Right kidney (tissue), 1 donor: ENCODE results near the gene CFAP46.
"Not testable (repeated sequence)": the region's sequence is repeated elsewhere in the genome, so short reads cannot be mapped to it uniquely, and the experiment has no call there.

Experiments
- DNase-seq: peaks from one replicate; pipeline ENCODE4 v3.0.0-alpha.2; 2016

Gene CFAP46

DNA sequence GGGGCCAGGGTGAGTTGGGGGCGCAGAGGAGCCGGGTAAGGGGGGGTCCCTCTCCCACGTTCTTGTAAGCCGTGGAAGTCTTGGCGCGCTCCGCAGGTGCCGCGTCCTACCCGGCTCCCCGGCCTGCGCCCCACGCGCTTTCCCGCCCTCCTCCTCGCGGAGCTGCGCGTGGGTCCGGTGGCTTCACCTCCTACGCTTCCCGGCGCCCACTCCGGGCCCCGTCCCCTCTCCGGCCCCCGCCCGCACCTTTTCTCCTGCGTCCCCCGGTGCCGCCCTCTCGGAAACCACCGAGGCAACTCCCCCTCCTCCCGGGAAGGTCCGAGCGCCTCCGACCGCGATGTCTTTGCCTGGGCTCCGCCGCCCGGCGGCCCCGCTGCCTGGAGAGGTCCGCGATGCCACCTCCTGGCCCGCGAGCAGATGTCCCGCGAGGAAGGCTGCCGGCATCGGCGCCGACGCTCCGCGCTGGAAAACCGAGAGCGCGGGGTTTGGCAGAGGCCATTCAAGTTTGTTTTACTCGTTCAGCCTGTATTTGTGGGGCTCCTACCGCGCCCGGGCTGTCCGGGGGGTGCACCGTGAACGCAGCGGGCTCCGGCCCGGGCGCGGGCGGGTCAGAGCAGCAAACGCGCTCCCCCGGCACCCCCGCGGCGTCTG, 154.1 kb downstream of the CFAP46 start:
- peak; percentile 57 for DNase-seq

GRCh38 chr10:132787495-132788179, 154.7 kb downstream of the CFAP46 start:
- no peak for DNase-seq

DNA sequence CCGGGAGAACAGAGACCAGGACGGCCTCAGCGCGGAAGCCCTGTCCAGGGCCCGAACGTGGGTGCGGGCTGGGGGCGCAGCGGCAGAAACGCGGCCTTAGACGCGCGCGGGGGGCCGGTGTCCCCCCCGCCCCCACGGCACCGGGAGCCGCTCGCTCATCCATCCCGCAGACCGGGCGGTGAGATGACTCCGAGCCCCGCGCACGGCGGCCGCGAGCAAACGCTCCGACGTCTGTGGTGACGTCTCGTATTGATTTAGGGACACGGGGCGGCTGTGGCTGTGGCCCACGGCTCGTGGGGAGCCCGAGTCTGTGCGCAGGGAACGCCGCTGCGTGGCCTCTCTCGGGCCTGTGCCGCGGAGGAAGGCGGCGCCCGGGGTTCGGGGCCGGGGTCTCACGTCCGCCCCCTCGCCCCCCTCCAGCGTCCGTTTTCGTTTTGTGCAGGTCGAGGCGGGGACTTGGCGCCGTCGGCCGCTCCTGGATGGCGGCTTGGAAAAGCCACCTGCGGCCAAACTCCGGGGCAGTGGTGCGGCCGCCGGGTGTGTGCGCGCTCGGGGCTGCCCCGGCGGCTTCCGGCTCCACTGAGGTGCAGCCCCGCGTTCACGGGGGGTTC, 155.4 kb downstream of the CFAP46 start:
- peak; percentile 68 for DNase-seq

DNA sequence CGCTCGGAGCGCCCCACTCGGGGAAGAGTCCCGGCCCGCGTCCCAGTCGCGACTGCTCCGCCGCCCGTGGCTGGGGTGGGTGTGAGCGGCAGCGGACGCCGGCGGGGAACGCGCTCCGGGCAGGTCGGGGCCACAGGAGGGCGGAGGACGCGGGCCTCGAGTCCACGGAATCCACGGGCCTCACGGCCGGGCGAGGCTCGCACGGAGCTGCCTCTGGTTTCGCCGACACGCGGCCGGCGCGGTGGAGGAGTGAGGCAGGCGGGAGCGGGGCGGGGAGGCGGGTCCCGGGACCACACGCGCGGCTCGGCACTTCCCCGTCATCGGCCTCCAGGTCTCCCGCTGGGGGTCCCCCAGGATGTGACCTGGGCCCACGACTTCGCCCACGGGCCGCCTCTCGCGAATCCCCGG, 155.9 kb downstream of the CFAP46 start:
- peak; percentile 51 for DNase-seq

- DNase-seq: no peak
These were observed 156.5 kb downstream of the CFAP46 start, which contains the start of gene NKX6-2 for GRCh38 chr10:132785723-132786475. Gene NKX6-2 (minus strand): TSS chr10:132786147. CDS start chr10:132785948, 199 bp downstream.

DNA sequence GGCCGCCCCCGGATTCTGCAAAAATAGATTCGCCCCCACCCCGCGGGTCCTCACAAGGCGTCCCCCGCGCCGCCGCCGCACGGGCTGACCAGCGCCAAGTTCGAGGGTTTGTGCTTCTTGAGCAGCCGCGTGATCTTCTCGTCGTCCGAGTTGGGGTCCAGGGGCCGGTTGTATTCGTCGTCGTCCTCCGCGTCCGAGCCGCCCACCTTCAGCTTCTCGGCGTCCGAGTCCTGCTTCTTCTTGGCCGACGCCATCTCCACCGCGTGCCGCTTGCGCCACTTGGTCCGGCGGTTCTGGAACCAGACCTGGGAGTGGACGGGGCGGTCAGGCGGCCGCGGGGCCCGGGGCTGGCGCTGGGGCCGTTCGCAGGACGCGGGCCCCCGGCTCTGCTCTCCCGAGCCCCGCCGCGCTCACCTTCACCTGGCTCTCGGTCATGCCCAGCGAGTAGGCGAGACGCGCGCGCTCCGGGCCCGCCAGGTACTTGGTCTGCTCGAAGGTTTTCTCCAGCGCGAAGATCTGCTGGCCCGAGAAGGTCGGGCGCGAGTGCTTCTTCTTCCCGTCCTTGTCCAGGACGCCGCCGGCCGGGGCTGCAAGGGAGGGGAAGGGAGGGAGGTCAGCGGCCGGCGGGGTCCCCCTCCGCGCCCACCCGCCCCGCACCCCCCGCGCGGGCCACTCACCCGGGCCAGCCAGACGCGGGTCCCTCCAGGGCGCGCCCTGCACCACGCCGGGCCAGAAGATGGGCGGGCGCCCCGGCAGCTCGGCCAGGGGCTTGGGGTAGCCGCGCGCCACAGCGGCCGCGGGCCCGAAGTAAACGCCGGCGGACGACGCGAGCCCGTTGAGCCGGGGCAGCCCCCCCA, 157.3 kb downstream of the CFAP46 start:
- no peak for DNase-seq

DNA sequence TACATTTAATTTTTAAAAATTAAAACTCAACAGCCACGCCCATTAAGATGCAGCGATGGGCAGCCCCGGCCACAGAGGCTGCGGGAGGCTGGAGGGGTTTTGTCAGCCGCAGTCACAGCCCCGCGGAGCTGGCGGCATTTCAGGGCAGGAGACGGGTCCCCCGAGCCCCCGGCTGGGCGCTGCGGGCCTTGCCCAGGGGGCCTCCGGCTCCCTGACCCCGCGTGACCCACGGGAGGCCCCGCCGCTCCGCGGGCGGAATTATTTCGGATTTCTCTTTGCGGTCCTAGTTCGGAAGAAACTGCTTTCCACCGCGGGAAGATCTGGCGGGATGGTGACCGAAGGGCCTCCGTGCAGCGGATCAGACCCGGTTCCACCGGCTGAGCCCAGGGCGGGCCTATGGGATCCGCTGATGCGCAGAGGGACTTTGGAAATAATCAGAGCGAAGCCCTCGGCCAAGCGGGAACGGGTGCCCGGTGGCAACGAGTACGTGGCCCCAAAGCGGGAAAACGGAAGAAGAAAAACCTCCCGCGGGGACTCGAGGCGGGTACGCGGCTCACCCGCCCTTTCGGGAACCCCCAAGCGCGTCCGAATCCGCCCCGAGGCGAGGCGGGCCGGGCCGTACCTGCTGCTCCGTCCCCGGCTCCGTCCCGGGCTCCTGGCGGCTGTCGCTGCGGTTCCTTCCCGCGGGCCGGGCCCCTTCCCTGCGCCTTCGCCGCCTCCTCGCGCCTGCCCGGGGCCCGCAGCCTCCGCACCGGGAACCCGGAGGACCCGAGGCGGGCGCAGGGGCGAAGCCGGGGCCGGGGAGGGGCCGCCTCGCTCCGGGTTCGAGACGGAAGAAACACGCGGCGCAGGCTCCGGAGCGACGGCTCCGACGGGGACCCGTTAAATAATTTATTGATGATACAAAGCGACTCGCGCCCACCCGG, 158.2 kb downstream of the CFAP46 start:
- DNase-seq: peak; percentile 71

DNA sequence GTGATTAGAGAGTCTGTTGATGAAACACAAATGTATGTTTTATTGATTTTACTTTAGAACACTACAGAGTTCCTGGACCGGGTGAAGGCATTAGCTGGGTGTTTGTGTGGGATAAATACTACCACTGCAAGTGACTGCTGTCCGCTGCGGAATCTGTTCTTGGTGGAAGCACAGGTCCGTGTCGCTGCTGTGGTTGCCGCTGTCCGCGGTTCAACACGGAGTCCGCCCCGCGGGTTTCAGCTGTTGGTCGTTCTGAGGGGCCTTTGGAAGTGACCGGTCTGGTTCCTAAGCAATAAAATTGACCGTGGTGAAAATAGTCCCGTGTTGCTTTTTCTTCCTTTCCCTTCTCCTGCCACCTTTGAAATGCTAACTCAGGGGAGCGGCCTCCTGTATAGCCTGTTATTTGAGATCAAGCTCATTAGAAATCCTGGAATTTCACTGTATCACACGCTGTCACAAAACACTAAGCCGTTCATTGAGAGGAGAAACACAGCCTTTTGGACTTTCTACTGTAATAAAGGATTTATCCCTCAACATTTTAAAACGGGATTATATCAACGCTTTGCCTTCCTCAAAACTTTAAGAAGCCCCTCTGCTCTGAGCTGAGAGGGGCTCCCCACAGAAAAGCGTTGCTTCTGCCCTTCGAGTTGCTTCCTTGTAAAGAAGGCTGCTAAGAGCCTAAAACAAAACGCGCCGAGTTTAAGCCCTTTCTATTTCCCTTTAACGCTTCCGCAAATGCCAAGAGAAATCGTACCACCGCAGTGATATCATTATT, 159.0 kb downstream of the CFAP46 start:
- peak; percentile 62 for DNase-seq

DNA sequence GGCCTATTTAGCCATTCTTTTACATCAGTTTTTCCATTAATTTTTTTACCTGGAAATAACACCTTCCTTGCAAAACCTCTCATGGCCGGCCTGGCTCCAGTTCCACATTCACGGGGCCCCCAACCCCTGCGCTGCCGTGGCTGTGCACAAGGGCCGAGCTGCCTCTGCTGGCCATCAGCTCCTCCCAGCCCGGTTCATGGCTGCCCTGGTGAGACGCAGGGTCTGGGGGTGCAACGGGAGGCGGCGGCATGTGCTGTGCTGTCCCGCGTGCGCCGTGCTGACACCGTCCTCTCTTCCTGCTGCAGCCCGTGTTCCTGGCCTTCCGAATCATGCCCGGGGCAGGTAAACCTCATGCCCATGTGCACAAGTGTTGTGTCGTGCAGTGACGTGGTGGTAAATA, 160.8 kb downstream of the CFAP46 start:
- DNase-seq: no peak

DNA sequence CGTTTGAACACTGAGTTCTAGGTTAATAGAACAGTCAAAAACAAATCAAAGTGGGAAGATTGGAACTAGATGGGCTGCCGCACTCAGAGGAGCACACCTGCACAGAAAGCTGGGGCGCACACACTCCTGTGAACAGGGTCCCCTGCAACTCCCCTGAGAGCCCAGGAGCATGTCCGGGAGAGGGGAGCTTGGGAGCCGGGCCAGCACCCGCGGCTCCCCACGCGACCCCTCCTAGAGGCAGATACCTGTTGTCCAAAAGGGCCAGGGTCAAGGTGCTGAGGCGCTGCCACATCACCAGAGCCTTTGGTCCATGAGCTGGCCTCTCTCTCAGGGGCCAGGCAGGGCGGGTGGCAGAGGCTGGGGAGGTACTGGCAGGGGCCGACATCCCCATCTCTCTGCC, 162.0 kb downstream of the CFAP46 start:
- no peak for DNase-seq

DNA sequence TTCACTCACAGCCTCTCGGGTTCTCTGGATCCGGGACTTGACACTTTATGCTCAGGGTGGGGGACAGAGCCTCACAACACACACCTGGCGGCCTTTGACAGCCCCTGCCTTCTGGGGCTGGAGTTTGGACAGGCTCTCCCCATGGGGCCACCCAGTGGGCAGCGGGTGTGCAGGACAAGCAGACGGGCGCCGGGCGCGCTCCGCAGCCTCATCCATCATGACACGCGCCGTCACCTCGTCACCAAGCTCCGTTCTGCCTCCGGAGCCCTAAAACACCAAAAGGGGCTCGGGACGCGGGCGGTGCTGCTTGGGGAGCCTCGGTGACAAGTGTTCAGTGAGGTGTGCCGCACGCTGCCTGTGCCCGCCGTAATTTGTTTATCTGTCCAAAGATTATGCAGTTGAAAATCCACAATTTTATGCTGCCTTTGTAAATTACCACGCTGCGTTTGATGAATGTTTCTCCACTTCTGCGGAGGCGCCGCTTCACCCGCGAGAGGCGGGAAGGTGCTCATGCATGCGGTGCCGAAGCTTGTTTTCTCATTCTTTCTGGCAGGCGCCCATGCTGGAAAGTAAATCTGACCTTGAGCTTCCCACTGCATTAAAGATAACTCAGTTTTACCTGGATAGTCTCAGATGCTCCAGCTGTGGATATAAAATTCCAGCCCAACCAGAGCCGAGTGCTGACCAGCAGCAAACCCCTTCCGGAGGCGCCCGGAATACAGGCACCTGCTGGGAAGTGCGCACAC, 162.6 kb downstream of the CFAP46 start:
- peak; percentile 52 for DNase-seq

GRCh38 chr10:132777441-132777840, 164.9 kb downstream of the CFAP46 start:
- no peak for DNase-seq

- DNase-seq: no peak
These were observed 165.5 kb downstream of the CFAP46 start for GRCh38 chr10:132776821-132777220.

GRCh38 chr10:132776186-132776585, 166.2 kb downstream of the CFAP46 start:
- no peak for DNase-seq

DNA sequence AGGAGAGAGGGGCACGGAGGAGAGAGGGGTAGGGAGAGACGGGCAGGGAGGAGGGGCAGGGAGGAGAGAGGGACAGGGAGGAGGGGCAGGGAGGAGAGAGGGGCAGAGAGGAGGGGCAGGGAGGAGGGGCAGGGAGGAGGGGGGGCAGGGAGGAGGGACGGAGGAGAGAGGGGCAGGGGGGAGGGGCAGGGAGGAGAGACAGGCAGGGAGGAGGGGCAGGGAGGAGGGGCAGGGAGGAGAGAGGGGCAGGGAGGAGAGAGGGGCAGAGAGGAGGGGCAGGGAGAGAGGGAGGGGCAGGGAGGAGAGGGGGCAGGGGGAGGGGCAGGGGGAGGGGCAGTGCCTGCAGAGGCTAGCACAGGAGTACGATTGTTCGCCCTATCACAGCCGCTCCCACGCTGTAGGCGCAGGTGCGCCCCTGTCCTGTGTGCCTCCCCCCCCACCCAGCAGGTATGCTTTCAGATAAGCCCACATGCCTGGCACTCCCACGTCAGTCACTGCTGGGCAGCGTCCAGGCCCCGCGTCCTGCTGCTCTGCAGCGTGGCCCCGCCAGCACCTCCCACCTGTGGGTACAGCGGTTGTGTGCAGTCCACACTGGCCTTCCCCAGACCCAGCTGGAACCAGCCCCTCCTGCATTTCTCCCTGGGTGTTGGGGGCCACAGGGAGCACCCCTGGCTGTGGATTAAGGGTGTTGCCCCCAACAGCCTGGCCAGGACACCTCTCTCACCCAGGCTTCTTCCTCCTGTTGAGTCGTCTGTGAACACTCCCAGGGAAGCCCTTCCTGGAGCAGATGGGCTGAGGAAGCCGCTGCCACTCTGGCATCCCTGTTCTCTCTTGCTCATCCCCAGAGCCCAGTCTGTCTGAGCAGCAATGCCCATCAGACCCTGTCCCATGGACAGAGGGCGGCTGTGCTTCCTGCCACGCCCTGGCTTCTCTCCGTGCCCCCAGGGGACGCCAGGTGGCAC, 167.2 kb downstream of the CFAP46 start:
- DNase-seq: no peak

- DNase-seq: peak; percentile 65
These were observed 168.0 kb downstream of the CFAP46 start for GRCh38 chr10:132774181-132774901.

DNA sequence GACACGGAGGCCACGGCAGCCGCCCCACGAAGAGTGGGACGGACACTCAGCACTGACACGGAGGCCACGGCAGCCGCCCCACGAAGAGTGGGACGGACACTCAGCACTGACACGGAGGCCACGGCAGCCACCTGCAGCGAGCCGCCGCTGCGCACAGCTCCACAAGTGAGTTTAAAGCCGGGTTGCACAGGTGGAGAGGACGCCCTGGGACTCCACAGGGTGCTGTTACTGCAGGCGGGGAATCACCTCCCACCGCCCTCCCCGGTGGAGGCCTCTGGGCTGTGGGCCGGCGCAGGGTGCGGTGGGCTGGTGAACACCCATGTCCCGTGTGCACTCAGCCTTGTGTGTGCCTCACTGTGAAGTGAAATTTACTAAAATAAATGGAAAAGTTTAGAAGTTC, 169.6 kb downstream of the CFAP46 start:
- not testable (repeated sequence) for DNase-seq
